Measurements from ENCODE around the gene PDS5A. TPM values are rescaled to one million over a fixed set of nuclear protein-coding genes. Genes with fewer than 3 reads are reported as not detected.
A peak's percentile ranks its signal among the peaks of the same experiment; 100 is the strongest.

Gene PDS5A
- total and polyA plus RNA-seq, 8 donors: 12.1 to 42.6 (median 27.2) TPM

GRCh38 chr4:39825741-39826231 lies 151.9 kb downstream of the PDS5A start:
- intact Hi-C loops (cut with DNase I): loop anchor here in 1 of 3 donors (5.0 kb wide), 1 partner anchor 133 kb away; no protein-coding TSS in a partner anchor
- FAIRE-seq (no peak), ATAC-seq (no peak), DNase-seq (no peak)
- WGBS, 2 donors: 75 to 83% methylated on average over 7 of the region's 7 CpGs
- no peak overlapping the region for H3K4me3 ChIP-seq
- H3K27me3 ChIP-seq: no peaks in the 10 kb centered on the region
- peaks cover 0 to 7% (median 2%) of the 10 kb centered on the region in 3 donors for H3K36me3 ChIP-seq
- TF ChIP-seq CTCF (IDR thresholded peaks at IDR 0.05): no peak
- H3K4me1 ChIP-seq: no peaks in the 10 kb centered on the region
- no peaks in the 10 kb centered on the region for H3K9me3 ChIP-seq
- H3K27ac ChIP-seq: no peak overlapping the region

- FAIRE-seq (no peak), ATAC-seq (no peak), DNase-seq (no peak)
- peaks cover 0 to 4% (median 2%) of the 10 kb centered on the region in 3 donors for H3K36me3 ChIP-seq
- no peaks in the 10 kb centered on the region for H3K27me3 ChIP-seq
- H3K4me3 ChIP-seq: no peak overlapping the region
- intact Hi-C loops (cut with DNase I): loop anchor here in 1 of 3 donors (5.0 kb wide), 1 partner anchor 133 kb away; no protein-coding TSS in a partner anchor
- TF ChIP-seq CTCF (IDR thresholded peaks at IDR 0.05): no peak
- H3K4me1 ChIP-seq: no peaks in the 10 kb centered on the region
- no peak overlapping the region for H3K27ac ChIP-seq
- WGBS, 2 donors: 82 to 84% methylated on average over 3 of the region's 3 CpGs
- H3K9me3 ChIP-seq: no peaks in the 10 kb centered on the region
Observed at GRCh38 chr4:39825090-39825489, 152.6 kb downstream of the PDS5A start.

DNA sequence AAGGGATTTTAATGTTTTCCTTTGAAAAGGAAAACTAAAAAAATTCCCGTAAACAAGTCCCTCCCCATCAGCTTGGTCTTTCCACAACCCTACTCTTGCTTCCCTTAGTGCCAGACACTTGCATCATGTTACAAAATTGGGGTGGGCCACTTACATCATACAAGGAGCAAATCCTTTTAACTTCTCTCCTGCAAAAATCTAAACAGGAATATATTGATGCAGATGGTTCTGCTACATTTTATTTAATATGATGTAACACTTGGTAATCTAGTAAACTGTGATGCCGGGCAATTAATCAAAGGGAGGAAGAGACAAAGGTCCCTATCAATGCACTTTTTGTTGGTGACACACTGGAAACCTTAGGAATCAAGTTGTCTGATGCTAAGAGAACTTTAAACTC lies 154.5 kb downstream of the PDS5A start:
- Histone ChIP-seq H3K4me1 (no peaks in the 10 kb centered on the region), H3K9me3 (no peaks in the 10 kb centered on the region), H3K27me3 (no peaks in the 10 kb centered on the region), H3K27ac (no peak overlapping the region), H3K36me3 (no peaks in the 10 kb centered on the region), H3K4me3 (no peak overlapping the region)
- intact Hi-C loops (cut with DNase I): no loop called here
- DNase-seq: no peak
- 93 to 95% methylated on average over 2 of the region's 2 CpGs for WGBS, 2 donors
- no peak for TF ChIP-seq CTCF (IDR thresholded peaks at IDR 0.05)
- no peak for ATAC-seq
- FAIRE-seq: no peak

DNA sequence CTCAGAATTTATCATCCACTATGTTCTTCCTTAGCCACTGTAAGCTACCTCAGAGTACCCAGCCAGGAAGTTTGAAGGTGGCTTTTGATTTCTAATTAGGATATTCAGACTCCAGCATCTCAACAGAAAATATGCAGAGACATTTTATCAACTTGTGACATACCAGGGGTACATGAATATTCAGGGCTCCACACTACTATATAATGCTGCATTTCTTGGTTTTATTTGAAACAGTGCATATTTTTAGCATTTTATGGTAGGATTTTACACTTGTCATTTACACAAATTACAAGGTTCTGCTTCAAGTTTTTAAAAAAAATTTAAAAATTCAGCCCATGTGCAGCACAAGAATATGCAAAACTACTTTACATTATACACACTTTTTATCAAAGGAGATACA lies 155.0 kb downstream of the PDS5A start:
- H3K4me1 ChIP-seq: no peaks in the 10 kb centered on the region
- no peaks in the 10 kb centered on the region for H3K36me3 ChIP-seq
- H3K27me3 ChIP-seq: no peaks in the 10 kb centered on the region
- FAIRE-seq (no peak), ATAC-seq (no peak), DNase-seq (no peak)
- intact Hi-C loops (cut with DNase I): no loop called here
- no peak overlapping the region for H3K27ac ChIP-seq
- TF ChIP-seq CTCF (IDR thresholded peaks at IDR 0.05): no peak
- H3K9me3 ChIP-seq: no peaks in the 10 kb centered on the region
- H3K4me3 ChIP-seq: no peak overlapping the region

DNA sequence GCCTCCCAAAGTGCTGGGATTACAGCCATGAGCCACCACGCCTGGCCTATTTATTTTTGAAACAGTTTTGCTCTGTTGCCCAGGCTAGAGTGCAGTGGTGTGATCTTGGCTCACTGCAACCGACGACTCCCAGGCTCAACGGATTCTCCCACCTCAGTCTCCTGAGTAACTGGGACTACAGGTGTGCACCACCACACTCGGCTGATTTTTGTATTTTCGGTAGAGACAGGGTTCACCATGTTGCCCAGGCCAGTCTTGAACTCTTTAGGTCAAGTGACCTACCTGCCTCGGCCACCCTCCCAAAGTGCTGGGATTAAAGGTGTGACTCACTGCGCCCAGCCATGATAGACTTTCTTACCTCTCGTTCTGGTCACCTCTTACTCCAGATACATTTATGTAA lies 155.8 kb downstream of the PDS5A start:
- FAIRE-seq (no peak), DNase-seq (peak in 1 of 6 donors; percentile 7), ATAC-seq (no peak)
- Histone ChIP-seq H3K27me3 (no peaks in the 10 kb centered on the region), H3K9me3 (no peaks in the 10 kb centered on the region), H3K36me3 (no peaks in the 10 kb centered on the region), H3K27ac (no peak overlapping the region), H3K4me3 (no peak overlapping the region), H3K4me1 (no peaks in the 10 kb centered on the region)
- WGBS, 2 donors: 95 to 97% methylated on average over 9 of the region's 9 CpGs
- intact Hi-C loops (cut with DNase I): no loop called here
- TF ChIP-seq CTCF (IDR thresholded peaks at IDR 0.05): no peak

Data from pancreas (tissue), 10 donors.